Small intestine (tissue), 7 donors: ENCODE measurements around the gene MAPT. TPM values are rescaled to one million over a fixed set of nuclear protein-coding genes. Genes with fewer than 3 reads are reported as not detected.
"Not testable (repeated sequence)": the region's sequence is repeated elsewhere in the genome, so short reads cannot be mapped to it uniquely, and the experiment has no call there.

ENCODE experiments used
- DNase-seq, 2 donors: peaks; one replicate each; pipeline versions ENCODE4 v3.0.0 to v3.0.0-alpha.2; 2013
- FAIRE-seq: peaks from 2 replicates; lab custom pipeline; 2012; peaks lifted over from hg19 to GRCh38; lab: Jason Lieb, UNC
- H3K27ac ChIP-seq, 3 donors: one replicate each; pipeline ENCODE4 v1.5.1; 2013; ENCODE audit warnings: low read length in 2 of 3, mild to moderate bottlenecking in 2 of 3, control low read depth in 1 of 3, inconsistent platforms in 1 of 3, low read depth in 1 of 3, moderate library complexity in 1 of 3
- H3K27me3 ChIP-seq, 3 donors: one replicate each; pipeline ENCODE4 v1.6.1; 2013; ENCODE audit warnings: low read length in 3 of 3, inconsistent platforms in 1 of 3; ENCODE audit not compliant: control insufficient read depth in 3 of 3, insufficient read depth in 3 of 3
- H3K36me3 ChIP-seq, 3 donors: one replicate each; pipeline ENCODE4 v1.6.1; 2013; ENCODE audit warnings: low read length in 3 of 3, inconsistent platforms in 1 of 3, low read depth in 1 of 3, mild to moderate bottlenecking in 1 of 3, moderate library complexity in 1 of 3; ENCODE audit not compliant: control insufficient read depth in 3 of 3, insufficient read depth in 2 of 3
- H3K4me1 ChIP-seq, 3 donors: one replicate each; pipeline ENCODE4 v1.6.1; 2013; ENCODE audit warnings: low read length in 2 of 3, inconsistent platforms in 1 of 3, low read depth in 1 of 3, mild to moderate bottlenecking in 1 of 3, moderate library complexity in 1 of 3; ENCODE audit not compliant: control insufficient read depth in 3 of 3, insufficient read depth in 2 of 3
- H3K4me3 ChIP-seq, 3 donors: one replicate each; pipeline ENCODE4 v1.5.1; 2013; ENCODE audit warnings: low read length in 3 of 3, control low read depth in 1 of 3, inconsistent platforms in 1 of 3, low read depth in 1 of 3, mild to moderate bottlenecking in 1 of 3, moderate library complexity in 1 of 3
- H3K9me3 ChIP-seq, 2 donors: one replicate each; pipeline ENCODE4 v1.6.1; 2013; ENCODE audit warnings: low read depth in 1 of 2, low read length in 1 of 2; ENCODE audit not compliant: control insufficient read depth in 2 of 2, insufficient read depth in 1 of 2
- WGBS, 3 donors: extraction: QIAGEN DNeasy Blood & Tissue Kit; methylation state at CpG; one replicate each; pipeline ENCODE4 v1.1.7; 2013; 5-methylcytosine and 5-hydroxymethylcytosine counted together
- polyA plus RNA-seq, 4 donors: library from polyadenylated mRNA; stranded (reverse) in 3 of 4; unstranded in 1 of 4; fragments of 200-250 nt in 3 of 4; fragments of 120-200 nt in 1 of 4; gene quantifications; one replicate each; pipeline versions ENCODE4 v1.2.1 to v1.2.3, GENCODE V29; 2013
- donor health status: healthy with polysubstance abuse.
- donor health status: control.
- donor health status: control.
- donor health status: Bipolar disorder and iron deficiency.
- donor health status: healthy.

Gene MAPT
- polyA plus RNA-seq, 4 donors: 0.54 to 6.0 (median 0.87) TPM; not detected in 1

GRCh38 chr17:45852535-45853297, 41.6 kb upstream of the MAPT start:
- DNase-seq (peak; percentile 49 to 54), FAIRE-seq (no peak)
- no peaks in the 10 kb centered on the region for H3K36me3 ChIP-seq
- no peak overlapping the region for H3K4me3 ChIP-seq
- H3K4me1 ChIP-seq: no peaks in the 10 kb centered on the region
- H3K27ac ChIP-seq: no peak overlapping the region
- peaks cover 0 to 4% of the 10 kb centered on the region in 2 donors for H3K9me3 ChIP-seq
- H3K27me3 ChIP-seq: peaks cover 0 to 8% (median 0%) of the 10 kb centered on the region in 3 donors
- WGBS, 3 donors: 23 to 31% (median 25%) methylated on average over 12 of the region's 12 CpGs

GRCh38 chr17:45854209-45854608, 40.1 kb upstream of the MAPT start:
- 67 to 80% (median 79%) methylated on average over 9 of the region's 9 CpGs for WGBS, 3 donors
- H3K9me3 ChIP-seq: peaks cover 0 to 4% of the 10 kb centered on the region in 2 donors
- no peaks in the 10 kb centered on the region for H3K4me1 ChIP-seq
- no peak overlapping the region for H3K4me3 ChIP-seq
- no peak for FAIRE-seq
- DNase-seq: no peak
- H3K36me3 ChIP-seq: no peaks in the 10 kb centered on the region
- no peak overlapping the region for H3K27ac ChIP-seq
- H3K27me3 ChIP-seq: peaks cover 0 to 8% (median 2%) of the 10 kb centered on the region in 3 donors

GRCh38 chr17:45855691-45856336, 38.5 kb upstream of the MAPT start:
- WGBS, 3 donors: 57 to 68% (median 67%) methylated on average over 2 of the region's 2 CpGs
- Histone ChIP-seq H3K27ac (no peak overlapping the region), H3K27me3 (peaks cover 0 to 8% (median 3%) of the 10 kb centered on the region in 3 donors), H3K4me1 (no peaks in the 10 kb centered on the region), H3K9me3 (peaks cover 0 to 4% of the 10 kb centered on the region in 2 donors), H3K36me3 (no peaks in the 10 kb centered on the region), H3K4me3 (no peak overlapping the region)
- FAIRE-seq: no peak
- no peak for DNase-seq

GRCh38 chr17:45857977-45858708, 36.2 kb upstream of the MAPT start:
- no peaks in the 10 kb centered on the region for H3K36me3 ChIP-seq
- peak; percentile 3 to 75 for DNase-seq
- no peaks in the 10 kb centered on the region for H3K4me1 ChIP-seq
- FAIRE-seq: no peak
- H3K4me3 ChIP-seq: no peak overlapping the region
- WGBS, 3 donors: 38 to 42% (median 41%) methylated on average over 10 of the region's 10 CpGs
- peaks cover 0 to 4% of the 10 kb centered on the region in 2 donors for H3K9me3 ChIP-seq
- H3K27me3 ChIP-seq: peaks cover 0 to 3% (median 3%) of the 10 kb centered on the region in 3 donors
- no peak overlapping the region for H3K27ac ChIP-seq

- Histone ChIP-seq H3K27ac (no peak overlapping the region), H3K27me3 (peaks cover 0 to 3% (median 0%) of the 10 kb centered on the region in 3 donors), H3K4me1 (peaks cover 0 to 15% (median 0%) of the 10 kb centered on the region in 3 donors), H3K36me3 (no peaks in the 10 kb centered on the region), H3K4me3 (no peak overlapping the region), H3K9me3 (no peaks in the 10 kb centered on the region)
- DNase-seq: no peak
- 77 to 83% (median 79%) methylated on average over 7 of the region's 7 CpGs for WGBS, 3 donors
- FAIRE-seq: no peak
These were observed 33.2 kb upstream of the MAPT start for GRCh38 chr17:45861165-45861564.

- not testable (repeated sequence) for H3K27me3 ChIP-seq, H3K27ac ChIP-seq, FAIRE-seq, H3K36me3 ChIP-seq, DNase-seq, H3K4me3 ChIP-seq, H3K9me3 ChIP-seq
- 83 to 86% (median 85%) methylated on average over 9 of the region's 9 CpGs for WGBS, 3 donors
- peaks cover 0 to 16% (median 0%) of the 10 kb centered on the region in 3 donors for H3K4me1 ChIP-seq
These were observed 32.2 kb upstream of the MAPT start for GRCh38 chr17:45862127-45862526.

GRCh38 chr17:45863857-45864654, 30.3 kb upstream of the MAPT start:
- DNase-seq (peak in 1 of 2 donors; percentile 11), FAIRE-seq (no peak)
- H3K27me3 ChIP-seq: peaks cover 0 to 2% (median 0%) of the 10 kb centered on the region in 3 donors
- H3K36me3 ChIP-seq: no peaks in the 10 kb centered on the region
- no peak overlapping the region for H3K4me3 ChIP-seq
- no peak overlapping the region for H3K27ac ChIP-seq
- H3K9me3 ChIP-seq: no peaks in the 10 kb centered on the region
- WGBS, 3 donors: 35 to 51% (median 45%) methylated on average over 6 of the region's 6 CpGs
- H3K4me1 ChIP-seq: peaks cover 0 to 16% (median 0%) of the 10 kb centered on the region in 3 donors
